A549 (cell line): ENCODE data around the gene SAP30L.

ENCODE experiments used
- CEBPB ChIP-seq, 2 experiments: fragments of >200 bp in 1 of 2; sonication (Bioruptor Twin) in 1 of 2; formaldehyde crosslinking in 1 of 2; IDR thresholded peaks; 2 replicates each; pipeline ENCODE4 v1.6.1; 2012 to 2016
- CTCF ChIP-seq: fragments of >200 bp; sonication (Bioruptor Twin); formaldehyde crosslinking; IDR thresholded peaks from 3 replicates; pipeline ENCODE4 v1.5.1; 2016
- HDAC2 ChIP-seq: fragments of 200-600 bp; sonication (generic); IDR thresholded peaks from 2 replicates; pipeline ENCODE4 v1.6.1; 2016
- JUN ChIP-seq, 2 experiments: fragments of >200 bp; sonication (Bioruptor Twin); formaldehyde crosslinking; IDR thresholded peaks; 2 replicates in 1 of 2; 3 replicates in 1 of 2; pipeline ENCODE4 v1.6.1; 2016 to 2017
- MAFK ChIP-seq: fragments of 450-650 bp; IDR thresholded peaks from 2 replicates; pipeline ENCODE4 v1.6.1; 2014; ENCODE audit not compliant: partially characterized antibody
- MAX ChIP-seq: IDR thresholded peaks from 2 replicates; pipeline ENCODE4 v1.6.1; 2012
- MYC ChIP-seq: IDR thresholded peaks from 2 replicates; pipeline ENCODE4 v1.6.1; 2012; ENCODE audit warnings: mild to moderate bottlenecking, inconsistent platforms, low read length, improper control_type of control experiment, borderline replicate concordance
- NPAS2 ChIP-seq: fragments of 250-450 bp; sonication (Bioruptor Pico); IDR thresholded peaks from 2 replicates; pipeline ENCODE4 v1.8.0; 2022; ENCODE audit warnings: mild to moderate bottlenecking, moderate library complexity, borderline replicate concordance
- PBX3 ChIP-seq: IDR thresholded peaks from 2 replicates; pipeline ENCODE4 v1.6.1; 2012
- PHF8 ChIP-seq: fragments of 200-600 bp; sonication (generic); IDR thresholded peaks from 2 replicates; pipeline ENCODE4 v1.6.1; 2016; ENCODE audit warnings: low read depth, mild to moderate bottlenecking, antibody characterized with exemption, moderate library complexity, borderline replicate concordance
- POLR2A ChIP-seq: IDR thresholded peaks from 2 replicates; pipeline ENCODE4 v1.6.1; 2012; ENCODE audit warnings: mild to moderate bottlenecking, low read length
- RFX5 ChIP-seq: fragments of 450-650 bp; IDR thresholded peaks from 2 replicates; pipeline ENCODE4 v1.7.1; 2014; ENCODE audit warnings: antibody characterized with exemption, mild to moderate bottlenecking, moderate library complexity
- SMC3 ChIP-seq: fragments of >200 bp; sonication (Bioruptor Twin); formaldehyde crosslinking; IDR thresholded peaks from 3 replicates; pipeline ENCODE4 v1.6.1; 2018; ENCODE audit warnings: inconsistent platforms
- TFCP2L1 ChIP-seq: fragments of 250-450 bp; sonication (Bioruptor Pico); IDR thresholded peaks from 2 replicates; pipeline ENCODE4 v1.5.0; 2021; ENCODE audit warnings: mild to moderate bottlenecking

GRCh38 chr5:154430466-154430865, 15.3 kb upstream of the SAP30L start:
- no peak for TF ChIP-seq CEBPB (IDR thresholded peaks at IDR 0.05)
- no peak for TF ChIP-seq SMC3
- TF ChIP-seq JUN (IDR thresholded peaks at IDR 0.05): no peak
- no peak for TF ChIP-seq MAX
- no peak for TF ChIP-seq POLR2A
- TF ChIP-seq HDAC2: no peak
- no peak for TF ChIP-seq CTCF
- no peak for TF ChIP-seq PBX3
- no peak for TF ChIP-seq NPAS2 (CRISPR knock-in tag)
- TF ChIP-seq TFCP2L1 (CRISPR knock-in tag): no peak
- TF ChIP-seq PHF8: no peak
- TF ChIP-seq MAFK: no peak
- no peak for TF ChIP-seq MYC
- no peak for TF ChIP-seq RFX5
